ENCODE data around the gene CCDC110.

CCDC110 gene

GRCh38 chr4:185502386-185502785 is 30.9 kb upstream of the CCDC110 start:
- Histone ChIP-seq H3K4me1 (ENCODE audit: control insufficient read depth, low read length) (no peaks in the 10 kb centered on the region), H3K9me3 (ENCODE audit: control insufficient read depth, insufficient read depth, low read length) (no peaks in the 10 kb centered on the region), H3K27ac (ENCODE audit: low read depth, low read length) (no peak overlapping the region), H3K27me3 (ENCODE audit: control insufficient read depth, low read length) (no peaks in the 10 kb centered on the region), H4K20me1 (ENCODE audit: control insufficient read depth, insufficient read depth, low read depth, low read length) (no peaks in the 10 kb centered on the region), H3K4me3 (ENCODE audit: low read length) (no peak overlapping the region), H3K4me2 (ENCODE audit: low read length) (no peak overlapping the region), H3K36me3 (ENCODE audit: control insufficient read depth, low read length) (no peaks in the 10 kb centered on the region), H3K79me2 (ENCODE audit: control insufficient read depth, low read length) (no peaks in the 10 kb centered on the region), H3K9me2 (replicated peaks; ENCODE audit: control insufficient read depth, low read length) (no peaks in the 10 kb centered on the region), H3F3A (ENCODE audit: control insufficient read depth, insufficient read depth) (no peaks in the 10 kb centered on the region)
- TF ChIP-seq, protein P1, sequence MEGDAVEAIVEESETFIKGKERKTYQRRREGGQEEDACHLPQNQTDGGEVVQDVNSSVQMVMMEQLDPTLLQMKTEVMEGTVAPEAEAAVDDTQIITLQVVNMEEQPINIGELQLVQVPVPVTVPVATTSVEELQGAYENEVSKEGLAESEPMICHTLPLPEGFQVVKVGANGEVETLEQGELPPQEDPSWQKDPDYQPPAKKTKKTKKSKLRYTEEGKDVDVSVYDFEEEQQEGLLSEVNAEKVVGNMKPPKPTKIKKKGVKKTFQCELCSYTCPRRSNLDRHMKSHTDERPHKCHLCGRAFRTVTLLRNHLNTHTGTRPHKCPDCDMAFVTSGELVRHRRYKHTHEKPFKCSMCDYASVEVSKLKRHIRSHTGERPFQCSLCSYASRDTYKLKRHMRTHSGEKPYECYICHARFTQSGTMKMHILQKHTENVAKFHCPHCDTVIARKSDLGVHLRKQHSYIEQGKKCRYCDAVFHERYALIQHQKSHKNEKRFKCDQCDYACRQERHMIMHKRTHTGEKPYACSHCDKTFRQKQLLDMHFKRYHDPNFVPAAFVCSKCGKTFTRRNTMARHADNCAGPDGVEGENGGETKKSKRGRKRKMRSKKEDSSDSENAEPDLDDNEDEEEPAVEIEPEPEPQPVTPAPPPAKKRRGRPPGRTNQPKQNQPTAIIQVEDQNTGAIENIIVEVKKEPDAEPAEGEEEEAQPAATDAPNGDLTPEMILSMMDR (IDR thresholded peaks at IDR 0.05; ENCODE audit: low read depth, low read length, poor library complexity, severe bottlenecking), result no peak
- no peak for TF ChIP-seq EZH2phosphoT487 (IDR thresholded peaks at IDR 0.05; ENCODE audit: borderline replicate concordance, low read length)

DNA sequence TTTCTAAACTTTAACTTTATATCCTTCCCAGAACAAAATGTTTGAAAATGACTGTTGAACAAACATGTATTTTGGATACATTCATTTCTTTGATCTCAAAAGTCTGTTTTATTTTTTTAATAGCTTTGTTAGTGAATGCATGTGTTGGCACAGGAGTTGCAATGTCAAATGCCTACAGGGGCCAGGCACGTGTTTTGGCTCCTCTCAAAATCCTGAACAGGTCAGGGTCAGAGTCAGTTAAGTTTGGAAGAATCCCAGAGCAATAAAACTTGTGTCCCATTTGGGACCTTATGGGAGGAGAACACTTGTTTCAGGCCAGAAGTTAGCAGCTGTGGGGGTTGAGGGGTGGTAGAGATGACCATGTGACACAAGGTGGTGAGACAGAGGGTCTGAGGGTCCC is 29.0 kb upstream of the CCDC110 start:
- no peak for TF ChIP-seq EZH2phosphoT487 (IDR thresholded peaks at IDR 0.05; ENCODE audit: borderline replicate concordance, low read length)
- TF ChIP-seq, protein P1 (IDR thresholded peaks at IDR 0.05; ENCODE audit: low read depth, low read length, poor library complexity, severe bottlenecking), result no peak
- no peaks in the 10 kb centered on the region for H3K79me2 ChIP-seq (ENCODE audit: control insufficient read depth, low read length)

DNA sequence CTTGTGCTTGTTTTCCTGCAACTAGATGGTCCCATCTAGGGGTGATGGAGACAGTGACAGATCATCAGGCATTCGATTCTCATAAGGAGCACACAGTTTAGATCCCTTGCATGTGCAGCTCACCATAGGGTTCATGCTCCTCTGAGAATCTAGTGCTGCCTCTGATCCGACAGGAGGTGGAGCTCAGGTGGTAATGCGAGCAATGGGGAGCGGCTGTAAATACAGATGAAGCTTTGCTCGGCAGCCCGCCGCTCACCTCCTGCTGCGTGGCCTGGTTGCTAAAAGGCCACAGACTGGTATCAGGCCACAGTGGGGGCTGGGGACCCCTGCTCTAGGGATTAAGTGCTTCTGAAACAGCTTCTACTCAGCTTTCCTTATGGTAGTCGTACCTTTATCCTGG is 28.5 kb upstream of the CCDC110 start:
- no peak overlapping the region for H3K4me2 ChIP-seq (ENCODE audit: low read length)
- H4K20me1 ChIP-seq (ENCODE audit: control insufficient read depth, insufficient read depth, low read depth, low read length), result no peaks in the 10 kb centered on the region
- H3K4me1 ChIP-seq (ENCODE audit: control insufficient read depth, low read length), result no peaks in the 10 kb centered on the region

More for the DNA sequence above, 29.0 kb upstream of the CCDC110 start:
- Histone ChIP-seq H3F3A (ENCODE audit: control insufficient read depth, insufficient read depth) (no peaks in the 10 kb centered on the region), H3K9me2 (replicated peaks; ENCODE audit: control insufficient read depth, low read length) (no peaks in the 10 kb centered on the region), H3K36me3 (ENCODE audit: control insufficient read depth, low read length) (no peaks in the 10 kb centered on the region), H3K4me2 (ENCODE audit: low read length) (no peak overlapping the region), H3K4me3 (ENCODE audit: low read length) (no peak overlapping the region), H3K27me3 (ENCODE audit: control insufficient read depth, low read length) (no peaks in the 10 kb centered on the region), H3K4me1 (ENCODE audit: control insufficient read depth, low read length) (no peaks in the 10 kb centered on the region), H3K9me3 (ENCODE audit: control insufficient read depth, insufficient read depth, low read length) (no peaks in the 10 kb centered on the region), H3K27ac (ENCODE audit: low read depth, low read length) (no peak overlapping the region), H4K20me1 (ENCODE audit: control insufficient read depth, insufficient read depth, low read depth, low read length) (no peaks in the 10 kb centered on the region)

More for the DNA sequence above, 28.5 kb upstream of the CCDC110 start:
- TF ChIP-seq, protein P1 (IDR thresholded peaks at IDR 0.05; ENCODE audit: low read depth, low read length, poor library complexity, severe bottlenecking), result no peak
- no peak for TF ChIP-seq EZH2phosphoT487 (IDR thresholded peaks at IDR 0.05; ENCODE audit: borderline replicate concordance, low read length)
- H3K9me3 ChIP-seq (ENCODE audit: control insufficient read depth, insufficient read depth, low read length), result no peaks in the 10 kb centered on the region
- no peak overlapping the region for H3K27ac ChIP-seq (ENCODE audit: low read depth, low read length)
- H3K27me3 ChIP-seq (ENCODE audit: control insufficient read depth, low read length), result no peaks in the 10 kb centered on the region
- no peaks in the 10 kb centered on the region for H3K9me2 ChIP-seq (replicated peaks; ENCODE audit: control insufficient read depth, low read length)
- no peak overlapping the region for H3K4me3 ChIP-seq (ENCODE audit: low read length)
- no peaks in the 10 kb centered on the region for H3F3A ChIP-seq (ENCODE audit: control insufficient read depth, insufficient read depth)
- no peaks in the 10 kb centered on the region for H3K79me2 ChIP-seq (ENCODE audit: control insufficient read depth, low read length)
- H3K36me3 ChIP-seq (ENCODE audit: control insufficient read depth, low read length), result no peaks in the 10 kb centered on the region

Measured in DOHH2 (cell line).